Type B pancreatic cell (in vitro differentiated cells): ENCODE results near the gene DEGS2. TPM values are rescaled to one million over a fixed set of nuclear protein-coding genes. Genes with fewer than 3 reads are reported as not detected.

ENCODE experiments used
- DNase-seq: peaks from one replicate; pipeline ENCODE4 v3.0.0; 2021; ENCODE audit warnings: mixed read lengths; ENCODE audit not compliant: unreplicated experiment; ENCODE audit errors: extremely low spot score
- H3K27ac Mint-ChIP-seq: 2 replicates; pipeline ENCODE4 v1.8.0; 2021; ENCODE audit warnings: mild to moderate bottlenecking, mixed read lengths
- H3K27me3 Mint-ChIP-seq: 2 replicates; pipeline ENCODE4 v1.8.0; 2021; ENCODE audit warnings: mixed read lengths
- H3K36me3 Mint-ChIP-seq: 2 replicates; pipeline ENCODE4 v1.8.0; 2021; ENCODE audit warnings: mixed read lengths
- H3K4me1 Mint-ChIP-seq: one replicate; pipeline ENCODE4 v1.8.0; 2021; ENCODE audit warnings: mixed read lengths; ENCODE audit not compliant: unreplicated experiment
- H3K4me3 Mint-ChIP-seq: 2 replicates; pipeline ENCODE4 v1.8.0; 2021; ENCODE audit warnings: mild to moderate bottlenecking, mixed read lengths
- H3K9me3 Mint-ChIP-seq: 2 replicates; pipeline ENCODE4 v1.8.0; 2021; ENCODE audit warnings: mixed read lengths
- total RNA-seq: library from RNA; stranded (reverse); gene quantifications from 2 replicates; pipeline ENCODE4 v1.2.1, GENCODE V29; 2021; ENCODE audit warnings: low replicate concordance
- TF ChIP-seq, protein P1 (sequence below): fragments of 200-600 bp; sonication (generic); conservative IDR thresholded peaks from 2 replicates; pipeline ENCODE4 v1.5.0; 2021; ENCODE audit warnings: antibody characterized with exemption, mild to moderate bottlenecking

DEGS2 gene
- total RNA-seq, 1 donor from 2014 or later: 5.2 TPM

DNA sequence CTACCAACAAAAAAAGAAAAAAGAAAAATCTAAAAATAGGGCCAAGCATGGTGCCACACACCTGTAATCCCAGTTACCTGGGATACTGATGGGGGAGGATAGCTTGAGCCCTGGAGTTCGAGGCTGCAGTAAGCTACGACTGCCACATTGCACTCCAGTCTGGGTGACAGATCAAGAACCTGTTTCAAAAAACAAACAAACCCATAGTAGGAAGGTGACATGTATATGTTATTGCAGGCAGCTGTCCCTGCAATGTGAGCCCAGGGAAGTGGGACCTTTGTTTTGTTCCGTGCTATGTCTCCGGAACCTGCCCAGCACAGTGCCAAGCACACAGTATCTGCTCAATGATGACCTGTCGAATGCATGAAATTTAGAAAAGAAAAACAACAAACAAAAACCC, 42.3 kb upstream of the DEGS2 start:
- H3K4me3 Mint-ChIP-seq: no peak overlapping the region
- no peak for DNase-seq
- TF ChIP-seq, protein P1, sequence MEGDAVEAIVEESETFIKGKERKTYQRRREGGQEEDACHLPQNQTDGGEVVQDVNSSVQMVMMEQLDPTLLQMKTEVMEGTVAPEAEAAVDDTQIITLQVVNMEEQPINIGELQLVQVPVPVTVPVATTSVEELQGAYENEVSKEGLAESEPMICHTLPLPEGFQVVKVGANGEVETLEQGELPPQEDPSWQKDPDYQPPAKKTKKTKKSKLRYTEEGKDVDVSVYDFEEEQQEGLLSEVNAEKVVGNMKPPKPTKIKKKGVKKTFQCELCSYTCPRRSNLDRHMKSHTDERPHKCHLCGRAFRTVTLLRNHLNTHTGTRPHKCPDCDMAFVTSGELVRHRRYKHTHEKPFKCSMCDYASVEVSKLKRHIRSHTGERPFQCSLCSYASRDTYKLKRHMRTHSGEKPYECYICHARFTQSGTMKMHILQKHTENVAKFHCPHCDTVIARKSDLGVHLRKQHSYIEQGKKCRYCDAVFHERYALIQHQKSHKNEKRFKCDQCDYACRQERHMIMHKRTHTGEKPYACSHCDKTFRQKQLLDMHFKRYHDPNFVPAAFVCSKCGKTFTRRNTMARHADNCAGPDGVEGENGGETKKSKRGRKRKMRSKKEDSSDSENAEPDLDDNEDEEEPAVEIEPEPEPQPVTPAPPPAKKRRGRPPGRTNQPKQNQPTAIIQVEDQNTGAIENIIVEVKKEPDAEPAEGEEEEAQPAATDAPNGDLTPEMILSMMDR: no peak
- H3K4me1 Mint-ChIP-seq: no peaks in the 10 kb centered on the region
- H3K27ac Mint-ChIP-seq: no peak overlapping the region
- H3K36me3 Mint-ChIP-seq: peaks cover 3% of the 10 kb centered on the region
- H3K9me3 Mint-ChIP-seq: no peaks in the 10 kb centered on the region
- H3K27me3 Mint-ChIP-seq: no peaks in the 10 kb centered on the region

DNA sequence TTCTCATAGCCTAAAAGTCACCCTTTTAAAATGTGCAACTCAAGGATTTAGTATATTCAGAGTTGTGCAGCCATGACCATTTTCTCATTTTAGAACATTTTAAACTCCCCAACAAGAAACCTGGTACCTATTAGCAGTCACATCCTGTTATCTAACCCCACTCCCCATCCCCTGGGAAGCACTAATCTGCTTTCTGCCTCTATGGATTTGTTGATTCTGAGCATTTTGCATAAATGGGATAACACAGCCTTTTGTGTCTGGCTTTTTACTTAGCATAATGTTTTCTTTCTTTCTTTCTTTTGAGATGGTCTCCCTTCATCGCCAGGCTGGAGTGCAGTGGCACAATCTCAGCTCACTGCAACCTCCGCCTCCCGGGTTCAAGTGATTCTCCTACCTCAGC, 40.9 kb upstream of the DEGS2 start:
- H3K9me3 Mint-ChIP-seq: no peaks in the 10 kb centered on the region
- H3K36me3 Mint-ChIP-seq: no peaks in the 10 kb centered on the region
- H3K4me1 Mint-ChIP-seq: no peaks in the 10 kb centered on the region
- TF ChIP-seq, protein P1: no peak
- H3K4me3 Mint-ChIP-seq: no peak overlapping the region
- no peak overlapping the region for H3K27ac Mint-ChIP-seq
- no peak for DNase-seq
- no peaks in the 10 kb centered on the region for H3K27me3 Mint-ChIP-seq

DNA sequence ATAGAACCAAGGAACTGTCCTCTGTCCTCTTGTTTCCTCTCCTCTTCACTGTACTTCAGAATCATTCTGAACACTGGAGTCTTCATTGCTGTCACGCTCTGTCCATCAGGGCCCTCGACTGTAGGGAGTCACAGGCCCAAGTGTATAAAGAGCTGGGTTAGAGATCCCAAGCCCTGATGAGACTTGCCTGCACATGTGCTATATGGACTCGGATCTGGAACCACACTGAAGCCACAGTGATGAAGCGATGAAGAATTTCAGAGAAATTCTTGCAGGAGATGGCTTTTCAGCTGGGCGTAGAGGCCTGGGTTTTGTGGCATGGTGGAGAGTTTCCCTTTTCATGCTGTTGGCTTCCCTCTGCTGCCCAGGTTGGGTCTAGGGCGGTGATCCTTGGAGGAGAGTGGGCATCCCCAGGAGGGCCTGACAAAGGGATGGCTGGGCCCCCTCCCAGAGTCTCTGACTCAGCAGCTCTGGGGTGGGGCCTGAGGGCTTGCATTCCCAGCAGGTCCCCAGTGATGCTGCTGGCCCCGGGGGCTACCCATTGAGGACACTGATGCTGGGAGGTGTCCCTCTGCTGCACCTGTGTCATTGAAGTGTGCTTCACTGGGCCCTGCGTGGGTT, 39.9 kb upstream of the DEGS2 start:
- TF ChIP-seq, protein P1: no peak
- DNase-seq: no peak
- Mint-ChIP-seq H3K27ac (no peak overlapping the region), H3K4me1 (no peaks in the 10 kb centered on the region), H3K36me3 (no peaks in the 10 kb centered on the region), H3K27me3 (no peaks in the 10 kb centered on the region), H3K4me3 (no peak overlapping the region), H3K9me3 (no peaks in the 10 kb centered on the region)

DNA sequence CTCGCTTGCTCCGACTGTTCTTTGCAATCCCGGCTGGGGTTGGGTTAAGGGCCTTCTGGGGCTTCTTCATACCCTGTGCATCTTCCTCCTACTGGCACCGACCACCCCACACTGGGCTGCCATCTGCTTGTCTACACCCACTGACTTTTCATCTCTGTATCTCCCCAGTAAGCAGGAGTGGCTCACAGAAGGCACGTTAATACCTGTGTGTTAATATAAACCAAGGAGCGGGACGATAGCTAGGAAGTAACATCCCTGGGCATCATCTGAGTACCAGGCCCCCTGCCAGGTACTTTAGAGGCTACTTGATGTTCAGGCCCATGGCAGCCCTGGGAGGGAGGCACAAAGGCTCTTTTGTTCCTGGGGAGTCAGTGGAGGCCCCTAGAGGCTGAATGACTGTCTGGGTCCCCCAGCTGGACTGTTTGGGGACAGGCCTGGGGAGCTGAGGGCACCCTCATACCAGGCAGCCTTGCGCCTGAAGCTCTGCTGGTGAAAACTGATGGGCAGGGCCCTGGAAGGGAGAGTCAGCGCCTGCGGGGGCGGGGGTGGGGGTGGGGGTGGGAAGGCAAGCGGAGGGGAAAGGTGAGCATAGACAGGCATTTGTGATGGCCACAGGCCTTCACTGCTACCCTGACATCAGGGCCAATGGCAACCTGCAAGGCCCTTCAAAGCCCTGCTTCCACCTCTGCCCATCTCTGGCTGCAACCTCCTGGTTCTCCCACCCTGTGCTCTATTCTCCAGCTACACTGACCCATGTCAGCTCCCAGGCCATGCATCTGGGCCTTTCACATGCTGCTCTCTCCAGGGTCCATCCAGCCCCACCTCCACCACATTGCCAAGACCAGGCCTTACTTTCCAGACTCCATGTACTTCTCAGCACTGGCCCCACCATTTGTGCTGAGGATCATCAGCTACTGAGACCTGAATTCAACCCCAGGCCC, 34.2 kb upstream of the DEGS2 start:
- DNase-seq: no peak
- TF ChIP-seq, protein P1: no peak
- peaks cover 4% of the 10 kb centered on the region for H3K4me1 Mint-ChIP-seq
- H3K9me3 Mint-ChIP-seq: no peaks in the 10 kb centered on the region
- H3K4me3 Mint-ChIP-seq: peak overlapping the region; percentile 79
- no peaks in the 10 kb centered on the region for H3K27me3 Mint-ChIP-seq
- H3K36me3 Mint-ChIP-seq: no peaks in the 10 kb centered on the region
- H3K27ac Mint-ChIP-seq: peak overlapping the region; percentile 82

DNA sequence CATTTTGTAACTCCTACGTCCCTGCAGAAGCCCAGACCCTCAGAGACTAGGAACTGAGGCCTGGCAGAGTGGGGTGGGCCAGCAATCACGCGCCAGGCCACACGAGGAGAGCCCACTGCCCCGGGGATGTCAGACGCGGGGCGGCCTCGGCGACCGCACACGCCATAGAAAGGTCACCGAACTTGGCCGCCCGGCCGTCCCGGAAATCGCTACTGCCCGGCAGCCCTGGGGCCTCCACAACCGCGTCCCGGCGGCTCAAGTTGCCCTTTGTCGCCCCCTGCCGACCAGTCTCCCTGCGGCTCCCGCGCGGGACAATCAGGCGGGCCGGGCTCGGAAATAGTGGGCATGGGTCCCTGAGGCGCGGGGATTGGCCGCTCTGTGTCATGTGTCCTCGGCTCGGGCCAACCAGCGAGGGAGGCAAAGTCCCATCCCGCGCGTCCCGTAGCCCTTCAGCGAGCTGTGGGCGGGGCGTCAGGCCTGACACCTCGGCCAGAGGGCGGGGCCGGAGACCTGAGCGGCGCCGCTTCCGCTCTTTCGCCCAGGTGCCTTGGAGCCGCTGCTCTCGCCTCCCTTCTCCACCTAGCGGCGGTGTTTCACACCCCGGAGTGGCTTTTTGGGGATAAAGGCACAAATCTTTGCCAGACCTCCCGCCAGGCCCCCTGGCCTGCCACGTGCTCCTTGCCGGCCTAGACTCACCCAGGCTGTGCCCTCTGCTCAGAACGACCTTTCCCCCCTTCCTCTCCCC, 33.4 kb upstream of the DEGS2 start:
- Mint-ChIP-seq H3K4me3 (peak overlapping the region; percentile 79), H3K4me1 (peaks cover 4% of the 10 kb centered on the region), H3K27ac (peak overlapping the region; percentile 82), H3K9me3 (no peaks in the 10 kb centered on the region), H3K27me3 (no peaks in the 10 kb centered on the region), H3K36me3 (no peaks in the 10 kb centered on the region)
- TF ChIP-seq, protein P1: peak; percentile 95
- peak; percentile 100 for DNase-seq
